HFFc6 (cell line): ENCODE results near the gene FGR. TPM values are rescaled to one million over a fixed set of nuclear protein-coding genes. Genes with fewer than 3 reads are reported as not detected.
A peak's percentile ranks its signal among the peaks of the same experiment; 100 is the strongest.

Experiments used
- DNase-seq: peaks from one replicate; pipeline ENCODE4 v3.0.0-alpha.2; 2018
- H3K27ac Mint-ChIP-seq: 2 replicates; pipeline ENCODE4 v1.8.0; 2020; ENCODE audit warnings: mild to moderate bottlenecking, mixed read lengths
- H3K27me3 Mint-ChIP-seq: 2 replicates; pipeline ENCODE4 v1.8.0; 2021; ENCODE audit warnings: mild to moderate bottlenecking, moderate library complexity, mixed read lengths; ENCODE audit not compliant: insufficient read depth
- H3K36me3 Mint-ChIP-seq: 2 replicates; pipeline ENCODE4 v1.8.0; 2021; ENCODE audit warnings: low read depth, mixed read lengths
- H3K4me1 Mint-ChIP-seq: 2 replicates; pipeline ENCODE4 v1.8.0; 2020; ENCODE audit warnings: low read depth, mixed read lengths
- H3K4me3 Mint-ChIP-seq: 2 replicates; pipeline ENCODE4 v1.8.0; 2020; ENCODE audit warnings: mild to moderate bottlenecking, moderate library complexity, mixed read lengths
- H3K9me3 Mint-ChIP-seq: 2 replicates; pipeline ENCODE4 v1.8.0; 2020; ENCODE audit warnings: mild to moderate bottlenecking, mixed read lengths
- total RNA-seq, 6 experiments: library from RNA; stranded (reverse); fragmentation: NEBNext Ultra II Directional; extraction: Animal tissue kit (Norgen Biotek cat#: 25700); gene quantifications; 2 replicates in 1 of 6; 3 replicates in 5 of 6; pipeline ENCODE4 v1.2.3, GENCODE V29; 2021
- TF ChIP-seq, protein P1 (sequence below): fragments of 200-600 bp; sonication (generic); IDR thresholded peaks from 2 replicates; pipeline ENCODE4 v1.5.0; 2021; ENCODE audit warnings: antibody characterized with exemption, mild to moderate bottlenecking

Gene FGR
- total RNA-seq, 6 experiments from 2014 or later = not detected

DNA sequence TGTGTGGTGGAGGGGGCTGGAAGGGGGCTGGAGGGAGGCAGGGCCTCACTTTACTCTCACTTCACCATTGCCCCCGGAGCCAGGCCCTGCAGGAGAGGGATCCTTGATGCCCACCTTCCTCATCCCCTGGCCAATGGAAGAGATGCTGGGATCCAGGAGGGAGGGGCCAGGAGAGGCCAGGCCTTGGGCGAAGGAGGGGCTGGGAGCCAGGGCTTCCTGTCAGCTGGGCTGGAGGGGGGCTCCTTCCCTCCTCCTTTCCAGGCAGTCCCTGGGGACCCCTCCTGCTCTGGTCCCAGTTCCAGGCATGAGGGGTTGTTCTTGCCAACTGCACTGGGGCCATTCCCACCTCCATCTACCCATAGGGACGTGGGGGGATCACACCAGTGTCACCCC is 36.7 kb downstream of the FGR start:
- no peak overlapping the region; the same call in 1 of the 2 replicates for H3K4me3 Mint-ChIP-seq
- TF ChIP-seq, protein P1, sequence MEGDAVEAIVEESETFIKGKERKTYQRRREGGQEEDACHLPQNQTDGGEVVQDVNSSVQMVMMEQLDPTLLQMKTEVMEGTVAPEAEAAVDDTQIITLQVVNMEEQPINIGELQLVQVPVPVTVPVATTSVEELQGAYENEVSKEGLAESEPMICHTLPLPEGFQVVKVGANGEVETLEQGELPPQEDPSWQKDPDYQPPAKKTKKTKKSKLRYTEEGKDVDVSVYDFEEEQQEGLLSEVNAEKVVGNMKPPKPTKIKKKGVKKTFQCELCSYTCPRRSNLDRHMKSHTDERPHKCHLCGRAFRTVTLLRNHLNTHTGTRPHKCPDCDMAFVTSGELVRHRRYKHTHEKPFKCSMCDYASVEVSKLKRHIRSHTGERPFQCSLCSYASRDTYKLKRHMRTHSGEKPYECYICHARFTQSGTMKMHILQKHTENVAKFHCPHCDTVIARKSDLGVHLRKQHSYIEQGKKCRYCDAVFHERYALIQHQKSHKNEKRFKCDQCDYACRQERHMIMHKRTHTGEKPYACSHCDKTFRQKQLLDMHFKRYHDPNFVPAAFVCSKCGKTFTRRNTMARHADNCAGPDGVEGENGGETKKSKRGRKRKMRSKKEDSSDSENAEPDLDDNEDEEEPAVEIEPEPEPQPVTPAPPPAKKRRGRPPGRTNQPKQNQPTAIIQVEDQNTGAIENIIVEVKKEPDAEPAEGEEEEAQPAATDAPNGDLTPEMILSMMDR = no peak
- H3K36me3 Mint-ChIP-seq = no peaks in the 10 kb centered on the region; the same call in 1 of the 2 replicates
- DNase-seq = no peak
- no peaks in the 10 kb centered on the region; the same call in none of the 2 replicates for H3K4me1 Mint-ChIP-seq
- H3K27ac Mint-ChIP-seq = peak overlapping the region; percentile 34; the same call in 1 of the 2 replicates
- H3K9me3 Mint-ChIP-seq = no peaks in the 10 kb centered on the region
- peaks cover 2% of the 10 kb centered on the region for H3K27me3 Mint-ChIP-seq

DNA sequence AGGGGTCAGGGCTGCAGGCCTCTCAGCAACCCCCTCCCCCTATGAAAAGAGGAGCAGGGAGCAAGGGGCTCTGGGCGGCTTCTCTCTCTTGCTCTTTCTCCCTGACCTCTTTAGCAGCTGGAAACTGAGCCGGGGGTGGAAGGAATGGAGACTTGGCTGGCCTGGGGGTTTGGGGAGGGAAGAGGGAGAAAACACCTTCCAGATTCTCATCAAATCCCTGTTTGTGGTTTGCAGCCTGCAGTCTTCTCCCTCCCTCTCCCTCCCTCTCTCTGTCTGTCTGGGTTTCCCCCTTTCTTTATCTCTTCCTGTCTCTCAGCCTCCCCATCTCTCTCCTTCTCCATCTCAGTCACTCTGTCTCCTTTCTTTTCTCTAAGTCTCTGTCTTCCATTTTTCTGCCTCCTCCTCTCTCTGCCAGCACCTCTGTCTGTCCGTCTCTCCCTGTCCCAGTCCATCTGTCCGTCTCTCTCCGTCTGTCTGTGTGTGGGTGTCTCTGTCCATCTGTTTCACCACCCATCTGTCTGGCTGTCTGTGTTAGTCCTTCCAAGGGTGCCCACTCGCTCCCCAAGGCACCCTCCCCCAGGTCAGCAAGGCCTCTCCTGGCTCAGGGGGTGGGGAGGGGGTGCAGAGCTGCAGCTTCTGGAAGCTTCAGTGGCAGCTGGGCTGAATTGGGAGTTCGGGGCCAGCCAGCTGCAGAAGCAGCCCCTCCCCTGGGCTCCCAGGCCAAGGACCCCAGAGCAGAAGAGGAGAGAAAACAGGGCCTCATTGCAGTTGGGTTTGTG is 37.3 kb downstream of the FGR start:
- TF ChIP-seq, protein P1 = no peak
- Mint-ChIP-seq H3K36me3 (no peaks in the 10 kb centered on the region; the same call in 1 of the 2 replicates), H3K9me3 (no peaks in the 10 kb centered on the region), H3K4me1 (no peaks in the 10 kb centered on the region; the same call in none of the 2 replicates), H3K27ac (peak overlapping the region; percentile 64), H3K4me3 (no peak overlapping the region; the same call in 1 of the 2 replicates), H3K27me3 (peaks cover 2% of the 10 kb centered on the region)
- DNase-seq = no peak

DNA sequence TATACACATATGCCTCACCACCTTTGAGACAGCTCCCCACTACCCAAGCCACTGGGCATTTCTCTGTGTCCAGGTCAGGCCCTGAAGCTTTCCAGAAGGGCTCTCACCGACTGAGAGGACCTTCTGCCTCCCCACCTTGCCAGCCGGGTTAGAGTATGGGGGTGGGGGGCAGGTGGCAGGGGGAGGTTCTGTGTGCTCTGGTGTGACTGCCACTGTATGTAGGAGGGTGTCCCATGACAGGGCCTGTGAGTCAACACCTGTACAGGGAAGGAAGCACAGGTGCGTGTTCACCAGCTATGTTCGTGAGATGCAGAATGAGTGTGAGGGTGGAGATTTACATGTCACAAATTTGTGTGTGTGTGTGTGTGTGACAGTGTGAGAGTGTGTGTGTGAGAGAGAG is 38.0 kb downstream of the FGR start:
- H3K27ac Mint-ChIP-seq = no peak overlapping the region
- no peaks in the 10 kb centered on the region; the same call in none of the 2 replicates for H3K4me1 Mint-ChIP-seq
- no peaks in the 10 kb centered on the region; the same call in 1 of the 2 replicates for H3K36me3 Mint-ChIP-seq
- TF ChIP-seq, protein P1 = no peak
- no peaks in the 10 kb centered on the region for H3K9me3 Mint-ChIP-seq
- H3K4me3 Mint-ChIP-seq = no peak overlapping the region
- peaks cover 2% of the 10 kb centered on the region for H3K27me3 Mint-ChIP-seq
- no peak for DNase-seq

DNA sequence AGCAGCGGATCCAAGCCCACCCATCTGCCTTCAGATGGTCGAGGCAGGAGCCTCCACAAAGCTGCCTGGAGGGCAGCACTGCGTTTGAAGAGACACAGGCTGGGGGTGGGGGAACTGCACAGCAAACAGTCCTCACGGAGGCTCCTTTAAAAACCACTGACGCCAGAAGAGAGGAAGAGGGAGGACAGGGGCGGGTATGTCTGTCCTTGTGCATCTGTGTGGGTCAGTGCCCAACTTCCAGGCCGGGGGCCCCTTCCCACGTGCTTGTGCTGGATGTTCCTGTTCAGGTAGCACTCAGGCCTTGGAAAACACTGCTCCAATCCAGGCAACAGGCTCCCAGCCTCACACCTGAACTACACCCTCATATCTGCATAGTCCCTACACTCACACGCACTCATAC is 38.7 kb downstream of the FGR start:
- TF ChIP-seq, protein P1 = no peak
- Mint-ChIP-seq H3K27ac (no peak overlapping the region), H3K27me3 (peaks cover 2% of the 10 kb centered on the region), H3K9me3 (no peaks in the 10 kb centered on the region), H3K4me3 (no peak overlapping the region), H3K4me1 (peaks cover 3% of the 10 kb centered on the region), H3K36me3 (no peaks in the 10 kb centered on the region; the same call in 1 of the 2 replicates)
- no peak for DNase-seq

DNA sequence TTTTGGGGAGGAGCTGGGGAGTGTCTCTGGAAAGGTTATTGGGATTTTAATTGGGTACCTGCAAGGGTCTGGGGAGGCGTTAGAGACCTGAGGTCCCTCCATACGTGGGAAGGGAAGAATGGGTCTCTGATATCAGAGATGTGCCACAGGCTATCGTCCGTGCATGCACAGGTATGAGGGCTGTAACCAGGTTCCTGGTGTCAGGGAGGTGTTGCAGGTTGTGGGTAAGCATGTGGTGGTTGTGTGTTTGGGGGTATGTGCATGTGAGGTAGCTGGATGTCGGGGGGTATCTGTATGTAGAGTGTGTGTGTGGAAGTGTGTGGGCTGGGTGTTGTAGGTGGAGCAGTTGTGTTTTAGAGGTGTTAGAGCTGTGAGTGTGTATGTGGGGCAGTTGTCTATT is 39.4 kb downstream of the FGR start:
- H3K36me3 Mint-ChIP-seq = no peaks in the 10 kb centered on the region; the same call in 1 of the 2 replicates
- TF ChIP-seq, protein P1 = no peak
- no peak for DNase-seq
- no peak overlapping the region for H3K27ac Mint-ChIP-seq
- peaks cover 2% of the 10 kb centered on the region for H3K27me3 Mint-ChIP-seq
- H3K9me3 Mint-ChIP-seq = no peaks in the 10 kb centered on the region
- H3K4me3 Mint-ChIP-seq = no peak overlapping the region
- peaks cover 5% of the 10 kb centered on the region for H3K4me1 Mint-ChIP-seq
